GM21381 (cell line): ENCODE measurements around the gene TCP11L2.
"Not testable (repeated sequence)": the region's sequence is repeated elsewhere in the genome, so short reads cannot be mapped to it uniquely, and the experiment has no call there.

Experiments
- ATAC-seq: cut with Tn5 transposase; IDR thresholded peaks from one replicate; pipeline ENCODE4 v1.9.1; 2021; ENCODE audit warnings: mild to moderate bottlenecking, moderate library complexity; ENCODE audit not compliant: unreplicated experiment

Gene TCP11L2

GRCh38 chr12:106341086-106341877 is 38.7 kb downstream of the TCP11L2 start:
- ATAC-seq: no peak

GRCh38 chr12:106342397-106343213 is 40.1 kb downstream of the TCP11L2 start:
- no peak for ATAC-seq

- no peak for ATAC-seq
These were observed 40.6 kb downstream of the TCP11L2 start for GRCh38 chr12:106343214-106343528.

GRCh38 chr12:106344131-106344530 is 41.6 kb downstream of the TCP11L2 start:
- ATAC-seq: no peak

- ATAC-seq: no peak
These were observed 43.2 kb downstream of the TCP11L2 start for GRCh38 chr12:106345746-106346145.

GRCh38 chr12:106348411-106348810 is 45.9 kb downstream of the TCP11L2 start:
- no peak for ATAC-seq

GRCh38 chr12:106353175-106353574 is 50.6 kb downstream of the TCP11L2 start:
- ATAC-seq: no peak

GRCh38 chr12:106357549-106358395 is 55.2 kb downstream of the TCP11L2 start, which contains the start of gene POLR3B:
Gene POLR3B (plus strand): TSS chr12:106357748. CDS start chr12:106357880, 132 bp downstream.
- ATAC-seq: peak; percentile 87

GRCh38 chr12:106358396-106359241 is 56.1 kb downstream of the TCP11L2 start:
- ATAC-seq: peak; percentile 18

- no peak for ATAC-seq
These were observed 57.3 kb downstream of the TCP11L2 start for GRCh38 chr12:106359646-106360399.

- ATAC-seq: no peak
These were observed 58.0 kb downstream of the TCP11L2 start for GRCh38 chr12:106360400-106360994.

- no peak for ATAC-seq
These were observed 60.4 kb downstream of the TCP11L2 start for GRCh38 chr12:106362971-106363370.

- no peak for ATAC-seq
These were observed 61.7 kb downstream of the TCP11L2 start for GRCh38 chr12:106364261-106364660.

- ATAC-seq: no peak
These were observed 67.3 kb downstream of the TCP11L2 start for GRCh38 chr12:106369624-106370346.

- no peak for ATAC-seq
These were observed 76.3 kb downstream of the TCP11L2 start for GRCh38 chr12:106378788-106379187.

GRCh38 chr12:106380954-106381353 is 78.4 kb downstream of the TCP11L2 start:
- no peak for ATAC-seq

GRCh38 chr12:106381866-106382265 is 79.3 kb downstream of the TCP11L2 start:
- ATAC-seq: not testable (repeated sequence)

GRCh38 chr12:106386813-106387535 is 84.4 kb downstream of the TCP11L2 start:
- ATAC-seq: no peak
